ENCODE results near the gene MEF2C. TPM values are rescaled to one million over a fixed set of nuclear protein-coding genes. Genes with fewer than 3 reads are reported as not detected.

The MEF2C gene
- total RNA-seq, 1 donor from 2014 or later: 51.4 TPM

DNA sequence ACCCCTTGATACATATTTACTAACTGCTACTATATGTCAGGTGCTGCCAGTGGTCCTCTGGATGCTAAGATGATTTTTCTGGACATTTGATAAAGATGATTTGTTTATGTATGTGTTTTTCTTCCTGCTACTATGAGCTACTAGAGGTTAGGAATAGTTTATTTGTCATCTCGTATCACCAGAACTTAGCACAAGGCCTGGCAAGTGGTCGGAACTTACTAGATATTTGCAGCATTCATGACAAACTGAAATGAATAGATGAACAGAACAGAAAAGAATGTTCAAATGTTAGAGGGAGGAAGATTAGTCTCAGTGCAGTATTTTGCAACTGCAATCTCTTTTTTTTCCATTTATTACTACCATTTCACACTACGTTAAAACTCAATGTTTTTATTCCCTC is 114.6 kb downstream of the MEF2C start:
- H3K4me3 ChIP-seq: no peak overlapping the region
- DNase-seq (no peak), ATAC-seq (no peak)
- H3K27ac ChIP-seq: no peak overlapping the region
- TF ChIP-seq, protein P1, sequence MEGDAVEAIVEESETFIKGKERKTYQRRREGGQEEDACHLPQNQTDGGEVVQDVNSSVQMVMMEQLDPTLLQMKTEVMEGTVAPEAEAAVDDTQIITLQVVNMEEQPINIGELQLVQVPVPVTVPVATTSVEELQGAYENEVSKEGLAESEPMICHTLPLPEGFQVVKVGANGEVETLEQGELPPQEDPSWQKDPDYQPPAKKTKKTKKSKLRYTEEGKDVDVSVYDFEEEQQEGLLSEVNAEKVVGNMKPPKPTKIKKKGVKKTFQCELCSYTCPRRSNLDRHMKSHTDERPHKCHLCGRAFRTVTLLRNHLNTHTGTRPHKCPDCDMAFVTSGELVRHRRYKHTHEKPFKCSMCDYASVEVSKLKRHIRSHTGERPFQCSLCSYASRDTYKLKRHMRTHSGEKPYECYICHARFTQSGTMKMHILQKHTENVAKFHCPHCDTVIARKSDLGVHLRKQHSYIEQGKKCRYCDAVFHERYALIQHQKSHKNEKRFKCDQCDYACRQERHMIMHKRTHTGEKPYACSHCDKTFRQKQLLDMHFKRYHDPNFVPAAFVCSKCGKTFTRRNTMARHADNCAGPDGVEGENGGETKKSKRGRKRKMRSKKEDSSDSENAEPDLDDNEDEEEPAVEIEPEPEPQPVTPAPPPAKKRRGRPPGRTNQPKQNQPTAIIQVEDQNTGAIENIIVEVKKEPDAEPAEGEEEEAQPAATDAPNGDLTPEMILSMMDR (IDR thresholded peaks at IDR 0.05): no peak
- no peaks in the 10 kb centered on the region for H3K9me3 ChIP-seq
- intact Hi-C loops (cut with DNase I): no loop called here
- H3K4me1 ChIP-seq: no peaks in the 10 kb centered on the region
- peaks cover 10% of the 10 kb centered on the region for H3K36me3 ChIP-seq
- H3K27me3 ChIP-seq: no peaks in the 10 kb centered on the region

DNA sequence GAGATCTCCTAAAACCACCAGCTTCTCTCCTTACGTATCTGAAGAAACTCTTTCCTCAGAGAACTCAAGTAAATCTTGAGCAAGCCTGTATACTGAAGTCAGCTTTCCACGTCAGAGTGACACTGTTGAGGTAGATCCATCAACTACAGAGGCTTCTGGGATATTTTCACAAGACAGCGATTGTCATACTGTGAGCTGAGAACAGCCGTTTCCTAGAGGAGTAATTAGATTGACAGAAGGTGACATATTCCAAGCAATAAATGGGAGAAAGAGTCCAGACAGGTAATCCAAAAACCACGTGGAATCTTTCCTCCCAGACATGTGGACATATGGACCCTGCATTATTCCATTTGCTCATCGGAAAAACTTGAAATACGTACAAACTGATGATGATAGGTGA is 117.2 kb downstream of the MEF2C start:
- H3K4me3 ChIP-seq: no peak overlapping the region
- ATAC-seq (no peak), DNase-seq (no peak)
- no peaks in the 10 kb centered on the region for H3K27me3 ChIP-seq
- no peaks in the 10 kb centered on the region for H3K9me3 ChIP-seq
- H3K36me3 ChIP-seq: peaks cover 2% of the 10 kb centered on the region
- H3K4me1 ChIP-seq: no peaks in the 10 kb centered on the region
- TF ChIP-seq, protein P1 (IDR thresholded peaks at IDR 0.05): no peak
- H3K27ac ChIP-seq: no peak overlapping the region
- intact Hi-C loops (cut with DNase I): no loop called here

DNA sequence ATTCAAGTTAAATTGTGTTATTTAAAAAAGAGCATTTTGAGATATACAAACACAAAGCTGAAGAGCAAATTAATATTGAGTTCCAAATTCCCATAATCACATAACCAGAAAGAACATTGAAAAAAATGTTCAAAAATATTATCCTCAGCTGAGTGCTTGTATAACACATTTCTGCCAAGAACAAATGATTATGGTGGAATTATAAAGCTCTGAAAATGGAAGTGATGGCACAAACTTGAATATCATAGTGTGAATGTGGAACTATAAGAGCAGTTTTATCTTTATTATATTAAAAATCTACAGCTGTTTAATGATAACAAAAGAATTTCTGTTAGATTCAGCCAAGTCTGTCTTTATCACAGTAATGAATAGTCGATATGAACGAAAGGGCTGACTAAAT is 117.8 kb downstream of the MEF2C start:
- Histone ChIP-seq H3K9me3 (no peaks in the 10 kb centered on the region), H3K27me3 (no peaks in the 10 kb centered on the region), H3K4me1 (no peaks in the 10 kb centered on the region), H3K36me3 (peaks cover 9% of the 10 kb centered on the region), H3K4me3 (no peak overlapping the region), H3K27ac (no peak overlapping the region)
- ATAC-seq: no peak
- TF ChIP-seq, protein P1 (IDR thresholded peaks at IDR 0.05): no peak
- no peak for DNase-seq
- intact Hi-C loops (cut with DNase I): no loop called here

DNA sequence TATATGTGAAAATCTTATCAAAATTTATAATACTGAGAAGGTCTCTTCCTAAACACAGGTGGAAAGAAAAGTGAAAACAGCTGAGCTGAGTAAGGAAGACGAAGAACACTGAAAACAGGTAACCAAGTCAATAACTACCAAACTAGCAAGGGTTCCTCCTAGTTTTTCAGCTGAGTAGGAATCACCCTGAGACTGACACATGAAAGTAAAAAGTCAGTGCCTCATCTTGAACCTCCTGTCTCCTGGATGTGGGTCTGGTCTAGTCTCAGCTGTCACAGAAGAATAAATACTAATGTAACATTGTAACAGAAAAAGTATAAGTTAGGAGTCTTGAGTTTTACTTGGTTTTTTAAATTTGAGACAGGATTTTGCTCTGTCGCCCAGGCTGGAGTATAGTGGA is 121.0 kb downstream of the MEF2C start:
- Histone ChIP-seq H3K4me1 (no peaks in the 10 kb centered on the region), H3K36me3 (peaks cover 16% of the 10 kb centered on the region), H3K27ac (no peak overlapping the region), H3K9me3 (no peaks in the 10 kb centered on the region), H3K4me3 (no peak overlapping the region), H3K27me3 (no peaks in the 10 kb centered on the region)
- ATAC-seq (no peak), DNase-seq (no peak)
- TF ChIP-seq, protein P1 (IDR thresholded peaks at IDR 0.05): no peak
- intact Hi-C loops (cut with DNase I): no loop called here

DNA sequence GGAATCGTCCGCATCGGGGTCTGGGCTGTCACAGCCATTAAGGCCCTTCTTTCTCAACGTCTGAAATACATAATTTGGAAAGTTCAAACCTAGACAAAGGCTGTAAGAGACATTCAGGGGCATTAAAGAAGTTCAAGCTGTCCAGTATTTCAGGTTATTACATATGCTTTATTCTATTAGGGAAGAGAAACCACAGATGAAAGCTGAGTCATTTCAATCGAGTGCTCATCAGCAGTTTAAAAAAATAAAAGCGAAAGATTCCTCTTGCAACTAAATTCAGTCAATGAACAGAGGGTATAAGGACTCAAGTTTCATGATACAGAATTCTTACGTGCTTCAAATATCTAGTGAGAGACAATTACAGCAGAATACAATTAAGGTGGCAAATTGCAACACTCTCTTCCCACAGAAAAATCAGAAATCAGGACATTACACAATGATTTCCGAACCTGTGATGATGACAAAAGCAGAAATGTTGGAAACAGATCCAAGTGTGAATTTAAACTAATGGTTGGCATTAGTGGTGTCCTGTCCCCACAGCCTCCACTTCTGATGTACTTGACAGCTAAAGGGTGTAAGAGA is 121.6 kb downstream of the MEF2C start:
- Histone ChIP-seq H3K9me3 (no peaks in the 10 kb centered on the region), H3K4me1 (no peaks in the 10 kb centered on the region), H3K36me3 (peaks cover 16% of the 10 kb centered on the region), H3K27ac (no peak overlapping the region), H3K27me3 (no peaks in the 10 kb centered on the region), H3K4me3 (no peak overlapping the region)
- TF ChIP-seq, protein P1 (IDR thresholded peaks at IDR 0.05): no peak
- intact Hi-C loops (cut with DNase I): no loop called here
- peak; percentile 37 for ATAC-seq
- DNase-seq: no peak

DNA sequence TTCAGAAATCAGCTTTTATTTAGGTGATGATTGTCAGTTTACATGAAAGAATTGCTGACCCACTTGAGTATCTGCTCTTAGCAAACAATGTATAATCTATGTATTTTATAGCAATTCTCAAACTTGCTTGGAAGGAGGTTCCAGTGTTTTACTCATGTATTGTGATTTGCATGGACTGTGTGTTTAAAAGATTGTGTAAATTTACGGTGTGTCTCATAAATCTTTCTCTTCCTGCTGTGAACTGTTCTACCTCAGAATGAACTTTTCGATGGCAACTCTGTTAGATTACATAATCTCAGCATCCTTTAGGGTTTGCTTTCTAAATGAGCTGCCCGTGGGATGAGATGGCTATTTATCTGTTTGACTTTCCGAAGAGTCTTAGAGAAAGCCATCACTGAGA is 122.5 kb downstream of the MEF2C start:
- intact Hi-C loops (cut with DNase I): no loop called here
- TF ChIP-seq, protein P1 (IDR thresholded peaks at IDR 0.05): no peak
- Histone ChIP-seq H3K4me3 (no peak overlapping the region), H3K27me3 (no peaks in the 10 kb centered on the region), H3K36me3 (peaks cover 16% of the 10 kb centered on the region), H3K9me3 (no peaks in the 10 kb centered on the region), H3K4me1 (no peaks in the 10 kb centered on the region), H3K27ac (no peak overlapping the region)
- no peak for ATAC-seq
- no peak for DNase-seq

Data from upper lobe of right lung (tissue), 1 donor.